ENCODE results near the gene C9orf78. TPM values are rescaled to one million over a fixed set of nuclear protein-coding genes. Genes with fewer than 3 reads are reported as not detected.

Gene C9orf78
- total RNA-seq, 1 experiment from 2014 or later, result 36.4 TPM

DNA sequence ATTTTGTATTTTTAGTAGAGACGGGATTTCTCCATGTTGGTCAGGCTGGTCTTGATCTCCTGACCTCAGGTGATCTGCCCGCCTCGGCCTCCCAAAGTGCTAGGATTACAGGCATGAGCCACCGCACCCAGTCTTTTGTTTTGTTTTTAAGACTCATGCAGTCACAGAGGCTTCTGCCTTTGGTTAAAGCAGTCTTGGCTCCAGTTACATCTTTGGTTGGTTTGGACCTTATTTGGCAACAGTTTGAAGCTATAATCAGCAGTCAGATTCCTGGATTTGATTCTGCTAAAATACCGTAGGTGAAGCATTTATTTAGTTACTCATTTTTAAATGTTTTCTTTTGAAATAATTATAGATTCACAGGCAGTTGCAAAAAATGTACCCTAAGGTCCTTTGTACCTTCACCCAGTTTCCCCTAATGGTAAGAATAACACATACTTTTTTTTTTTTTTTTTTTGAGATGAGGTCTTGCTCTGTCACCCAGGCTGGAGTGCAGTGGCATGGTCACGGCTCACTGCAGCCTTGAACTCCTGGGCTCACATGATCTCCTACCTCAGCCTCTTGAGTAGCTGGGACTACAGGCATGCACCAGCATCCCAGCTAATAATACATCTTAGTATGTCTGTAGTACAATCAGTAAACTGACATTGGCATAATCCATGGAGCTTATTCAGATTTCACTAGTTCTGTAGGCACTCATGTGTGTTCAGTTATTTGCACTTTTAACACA, 15.9 kb upstream of the C9orf78 start (continued):
- TF ChIP-seq, protein P1, sequence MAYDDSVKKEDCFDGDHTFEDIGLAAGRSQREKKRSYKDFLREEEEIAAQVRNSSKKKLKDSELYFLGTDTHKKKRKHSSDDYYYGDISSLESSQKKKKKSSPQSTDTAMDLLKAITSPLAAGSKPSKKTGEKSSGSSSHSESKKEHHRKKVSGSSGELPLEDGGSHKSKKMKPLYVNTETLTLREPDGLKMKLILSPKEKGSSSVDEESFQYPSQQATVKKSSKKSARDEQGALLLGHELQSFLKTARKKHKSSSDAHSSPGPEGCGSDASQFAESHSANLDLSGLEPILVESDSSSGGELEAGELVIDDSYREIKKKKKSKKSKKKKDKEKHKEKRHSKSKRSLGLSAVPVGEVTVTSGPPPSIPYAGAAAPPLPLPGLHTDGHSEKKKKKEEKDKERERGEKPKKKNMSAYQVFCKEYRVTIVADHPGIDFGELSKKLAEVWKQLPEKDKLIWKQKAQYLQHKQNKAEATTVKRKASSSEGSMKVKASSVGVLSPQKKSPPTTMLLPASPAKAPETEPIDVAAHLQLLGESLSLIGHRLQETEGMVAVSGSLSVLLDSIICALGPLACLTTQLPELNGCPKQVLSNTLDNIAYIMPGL (CRISPR knock-in tag; IDR thresholded peaks at IDR 0.05), result no peak
- TF ChIP-seq ERG (CRISPR knock-in tag; IDR thresholded peaks at IDR 0.05), result no peak

DNA sequence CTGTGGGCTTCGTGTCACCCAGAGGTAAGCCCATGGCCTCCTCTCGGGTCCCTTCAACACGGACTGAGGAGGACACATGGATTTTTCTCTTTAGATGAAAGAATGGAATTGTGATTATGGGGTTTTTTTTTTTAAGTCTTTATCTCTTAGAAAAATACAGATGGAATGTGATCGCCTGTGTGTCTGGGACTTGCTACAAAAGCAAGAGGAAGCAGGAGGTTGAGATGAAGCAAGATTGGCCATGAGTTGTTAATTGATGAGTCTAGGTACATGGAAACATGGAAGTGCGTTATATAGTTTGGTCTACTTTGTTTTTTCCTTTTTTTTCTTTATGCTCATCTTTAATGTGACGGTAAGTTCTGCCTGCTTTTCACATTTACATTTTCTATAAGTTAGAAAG, 14.8 kb upstream of the C9orf78 start:
- CTCF ChIA-PET, result no interaction called here
- Mint-ChIP-seq H3K9me3 (no peaks in the 10 kb centered on the region), H3K27ac (no peak overlapping the region), H3K4me3 (no peak overlapping the region), H3K36me3 (peaks cover 19% of the 10 kb centered on the region), H3K4me1 (no peaks in the 10 kb centered on the region), H3K27me3 (ENCODE audit: low read depth) (no peaks in the 10 kb centered on the region)
- no peak for DNase-seq (ENCODE audit: low spot score)
- no peak for ATAC-seq
- POLR2A ChIA-PET, result no interaction called here
- TF ChIP-seq ZNF512 (CRISPR knock-in tag; IDR thresholded peaks at IDR 0.05; ENCODE audit: borderline replicate concordance), result no peak
- no peak for TF ChIP-seq SP1 (CRISPR knock-in tag; conservative IDR thresholded peaks at IDR 0.05)
- no peak for TF ChIP-seq ZNF219 (CRISPR knock-in tag; IDR thresholded peaks at IDR 0.05; ENCODE audit: borderline replicate concordance)
- TF ChIP-seq, protein P2, sequence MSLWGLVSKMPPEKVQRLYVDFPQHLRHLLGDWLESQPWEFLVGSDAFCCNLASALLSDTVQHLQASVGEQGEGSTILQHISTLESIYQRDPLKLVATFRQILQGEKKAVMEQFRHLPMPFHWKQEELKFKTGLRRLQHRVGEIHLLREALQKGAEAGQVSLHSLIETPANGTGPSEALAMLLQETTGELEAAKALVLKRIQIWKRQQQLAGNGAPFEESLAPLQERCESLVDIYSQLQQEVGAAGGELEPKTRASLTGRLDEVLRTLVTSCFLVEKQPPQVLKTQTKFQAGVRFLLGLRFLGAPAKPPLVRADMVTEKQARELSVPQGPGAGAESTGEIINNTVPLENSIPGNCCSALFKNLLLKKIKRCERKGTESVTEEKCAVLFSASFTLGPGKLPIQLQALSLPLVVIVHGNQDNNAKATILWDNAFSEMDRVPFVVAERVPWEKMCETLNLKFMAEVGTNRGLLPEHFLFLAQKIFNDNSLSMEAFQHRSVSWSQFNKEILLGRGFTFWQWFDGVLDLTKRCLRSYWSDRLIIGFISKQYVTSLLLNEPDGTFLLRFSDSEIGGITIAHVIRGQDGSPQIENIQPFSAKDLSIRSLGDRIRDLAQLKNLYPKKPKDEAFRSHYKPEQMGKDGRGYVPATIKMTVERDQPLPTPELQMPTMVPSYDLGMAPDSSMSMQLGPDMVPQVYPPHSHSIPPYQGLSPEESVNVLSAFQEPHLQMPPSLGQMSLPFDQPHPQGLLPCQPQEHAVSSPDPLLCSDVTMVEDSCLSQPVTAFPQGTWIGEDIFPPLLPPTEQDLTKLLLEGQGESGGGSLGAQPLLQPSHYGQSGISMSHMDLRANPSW (CRISPR knock-in tag; conservative IDR thresholded peaks at IDR 0.05; ENCODE audit: low read depth), result no peak
- TF ChIP-seq GABPB1 (CRISPR knock-in tag; IDR thresholded peaks at IDR 0.05), result no peak
- TF ChIP-seq, protein P3, sequence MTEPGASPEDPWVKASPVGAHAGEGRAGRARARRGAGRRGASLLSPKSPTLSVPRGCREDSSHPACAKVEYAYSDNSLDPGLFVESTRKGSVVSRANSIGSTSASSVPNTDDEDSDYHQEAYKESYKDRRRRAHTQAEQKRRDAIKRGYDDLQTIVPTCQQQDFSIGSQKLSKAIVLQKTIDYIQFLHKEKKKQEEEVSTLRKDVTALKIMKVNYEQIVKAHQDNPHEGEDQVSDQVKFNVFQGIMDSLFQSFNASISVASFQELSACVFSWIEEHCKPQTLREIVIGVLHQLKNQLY (CRISPR knock-in tag; IDR thresholded peaks at IDR 0.05), result no peak

- peak overlapping the region; percentile 27; the same call in 1 of the 2 replicates for H3K27ac Mint-ChIP-seq
- ATAC-seq (no peak), DNase-seq (ENCODE audit: low spot score) (no peak)
- H3K9me3 Mint-ChIP-seq, result no peaks in the 10 kb centered on the region
- POLR2A ChIA-PET, result no interaction called here
- CTCF ChIA-PET, result interaction anchor here (0.6 to 1.2 kb wide), 3 partner anchors 19 to 87 kb away, joined by 3 to 4 read pairs (median 3); no protein-coding TSS in a partner anchor
- no peak overlapping the region for H3K4me3 Mint-ChIP-seq
- peaks cover 12% of the 10 kb centered on the region for H3K36me3 Mint-ChIP-seq
- no peaks in the 10 kb centered on the region for H3K4me1 Mint-ChIP-seq
- no peaks in the 10 kb centered on the region for H3K27me3 Mint-ChIP-seq (ENCODE audit: low read depth)
- TF ChIP-seq MYBL2 (CRISPR knock-in tag; IDR thresholded peaks at IDR 0.05) (no peak), ZNF232 (CRISPR knock-in tag; IDR thresholded peaks at IDR 0.05) (no peak), ZNF263 (CRISPR knock-in tag; IDR thresholded peaks at IDR 0.05; ENCODE audit: low read depth) (no peak), ZNF138 (CRISPR knock-in tag; conservative IDR thresholded peaks at IDR 0.05) (no peak), NFYB (CRISPR knock-in tag; conservative IDR thresholded peaks at IDR 0.05; ENCODE audit: low read depth) (no peak), NFE2L1 (CRISPR knock-in tag; IDR thresholded peaks at IDR 0.05) (no peak)
- TF ChIP-seq, protein P1 (CRISPR knock-in tag; IDR thresholded peaks at IDR 0.05), result no peak
- TF ChIP-seq, protein P2 (CRISPR knock-in tag; conservative IDR thresholded peaks at IDR 0.05; ENCODE audit: low read depth), result no peak
- TF ChIP-seq, protein P4, sequence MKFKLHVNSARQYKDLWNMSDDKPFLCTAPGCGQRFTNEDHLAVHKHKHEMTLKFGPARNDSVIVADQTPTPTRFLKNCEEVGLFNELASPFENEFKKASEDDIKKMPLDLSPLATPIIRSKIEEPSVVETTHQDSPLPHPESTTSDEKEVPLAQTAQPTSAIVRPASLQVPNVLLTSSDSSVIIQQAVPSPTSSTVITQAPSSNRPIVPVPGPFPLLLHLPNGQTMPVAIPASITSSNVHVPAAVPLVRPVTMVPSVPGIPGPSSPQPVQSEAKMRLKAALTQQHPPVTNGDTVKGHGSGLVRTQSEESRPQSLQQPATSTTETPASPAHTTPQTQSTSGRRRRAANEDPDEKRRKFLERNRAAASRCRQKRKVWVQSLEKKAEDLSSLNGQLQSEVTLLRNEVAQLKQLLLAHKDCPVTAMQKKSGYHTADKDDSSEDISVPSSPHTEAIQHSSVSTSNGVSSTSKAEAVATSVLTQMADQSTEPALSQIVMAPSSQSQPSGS (CRISPR knock-in tag; IDR thresholded peaks at IDR 0.05; ENCODE audit: borderline replicate concordance, low read depth), result no peak
These were observed 13.8 kb upstream of the C9orf78 start for GRCh38 chr9:129848712-129849441.
